Measurements from ENCODE around the gene TXNDC5. TPM values are rescaled to one million over a fixed set of nuclear protein-coding genes. Genes with fewer than 3 reads are reported as not detected.

The TXNDC5 gene
- polyA plus RNA-seq, 3 donors: 12.6 to 33.5 (median 21.2) TPM

DNA sequence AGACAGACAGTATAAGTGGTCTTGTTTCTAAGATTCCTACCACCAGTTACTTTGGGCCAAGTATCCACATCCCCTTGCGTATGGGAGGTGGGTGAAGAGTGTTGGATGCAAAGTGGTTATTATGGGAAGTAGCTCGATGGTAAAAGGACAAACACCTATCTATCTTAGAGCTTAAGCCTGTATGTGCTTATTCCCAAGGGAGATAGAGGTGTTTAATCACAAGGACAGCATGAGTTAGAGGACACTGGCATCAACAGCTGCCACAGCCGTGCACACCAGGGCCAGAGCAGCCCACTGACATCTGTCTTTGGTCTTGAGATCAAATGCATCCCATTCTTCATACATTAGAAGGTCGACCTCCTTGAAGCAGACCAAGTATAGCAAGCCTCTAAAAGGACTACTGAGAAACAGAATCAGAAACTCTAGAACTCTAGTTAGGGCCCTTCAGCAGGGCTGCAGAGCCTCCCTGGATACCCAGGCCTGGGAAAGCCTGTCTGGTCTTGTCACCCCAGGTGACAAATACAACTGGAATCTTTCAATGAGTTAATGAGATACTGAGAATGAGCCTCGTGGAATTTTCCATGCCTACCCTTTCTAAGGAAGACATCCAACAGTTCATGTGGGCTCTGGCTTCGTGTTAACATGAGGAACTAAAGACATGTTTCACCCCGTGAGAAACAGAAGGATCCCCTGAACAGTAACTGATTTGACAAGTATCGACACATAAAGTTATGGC lies 28.7 kb downstream of the TXNDC5 start:
- Histone ChIP-seq H3K9ac (ENCODE audit: insufficient read depth, low read length, poor library complexity, severe bottlenecking) (no peak overlapping the region), H3K27ac (ENCODE audit: low read depth in 1 of 2, low read length in 2 of 2) (no peak overlapping the region), H3K4me1 (ENCODE audit: control insufficient read depth in 1 of 2, insufficient read depth in 2 of 2, low read length in 2 of 2) (no peaks in the 10 kb centered on the region), H3K36me3 (replicated peaks in 1 of 2; ENCODE audit: control insufficient read depth in 1 of 2, insufficient read depth in 2 of 2, low read length in 2 of 2) (peaks cover 65 to 75% of the 10 kb centered on the region in 2 donors), H3K27me3 (ENCODE audit: control insufficient read depth in 2 of 2, insufficient read depth in 2 of 2, low read length in 2 of 2) (no peaks in the 10 kb centered on the region), H4K20me1 (ENCODE audit: insufficient read depth, low read length) (no peaks in the 10 kb centered on the region), H3K9me3 (replicated peaks in 1 of 2; ENCODE audit: control insufficient read depth in 1 of 2, insufficient read depth in 1 of 2, low read length in 2 of 2) (no peaks in the 10 kb centered on the region), H2AFZ (ENCODE audit: insufficient read depth, low read depth, low read length, poor library complexity, severe bottlenecking) (no peak overlapping the region), H3K4me2 (replicated peaks; ENCODE audit: extremely low read depth, low read length, poor library complexity, severe bottlenecking) (no peak overlapping the region), H3K79me2 (ENCODE audit: insufficient read depth, low read length) (no peaks in the 10 kb centered on the region), H3K4me3 (replicated peaks in 1 of 3; ENCODE audit: low read depth in 2 of 3, low read length in 3 of 3) (no peak overlapping the region)
- intact Hi-C loops (cut with micrococcal nuclease): no loop called here
- H3K4me3 Mint-ChIP-seq: no peak overlapping the region
- TF ChIP-seq, protein P1, sequence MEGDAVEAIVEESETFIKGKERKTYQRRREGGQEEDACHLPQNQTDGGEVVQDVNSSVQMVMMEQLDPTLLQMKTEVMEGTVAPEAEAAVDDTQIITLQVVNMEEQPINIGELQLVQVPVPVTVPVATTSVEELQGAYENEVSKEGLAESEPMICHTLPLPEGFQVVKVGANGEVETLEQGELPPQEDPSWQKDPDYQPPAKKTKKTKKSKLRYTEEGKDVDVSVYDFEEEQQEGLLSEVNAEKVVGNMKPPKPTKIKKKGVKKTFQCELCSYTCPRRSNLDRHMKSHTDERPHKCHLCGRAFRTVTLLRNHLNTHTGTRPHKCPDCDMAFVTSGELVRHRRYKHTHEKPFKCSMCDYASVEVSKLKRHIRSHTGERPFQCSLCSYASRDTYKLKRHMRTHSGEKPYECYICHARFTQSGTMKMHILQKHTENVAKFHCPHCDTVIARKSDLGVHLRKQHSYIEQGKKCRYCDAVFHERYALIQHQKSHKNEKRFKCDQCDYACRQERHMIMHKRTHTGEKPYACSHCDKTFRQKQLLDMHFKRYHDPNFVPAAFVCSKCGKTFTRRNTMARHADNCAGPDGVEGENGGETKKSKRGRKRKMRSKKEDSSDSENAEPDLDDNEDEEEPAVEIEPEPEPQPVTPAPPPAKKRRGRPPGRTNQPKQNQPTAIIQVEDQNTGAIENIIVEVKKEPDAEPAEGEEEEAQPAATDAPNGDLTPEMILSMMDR (IDR thresholded peaks at IDR 0.05): no peak
- peaks cover 61 to 64% of the 10 kb centered on the region in 2 donors for H3K36me3 Mint-ChIP-seq
- no peaks in the 10 kb centered on the region for H3K4me1 Mint-ChIP-seq
- no peak for DNase-seq
- H3K27me3 Mint-ChIP-seq (ENCODE audit: low read depth in 3 of 3): no peaks in the 10 kb centered on the region
- WGBS (ENCODE audit: insufficient coverage): 96% methylated on average over 3 of the region's 8 CpGs
- peak overlapping the region in 2 of 7 donors; percentile 48 to 61 for H3K27ac Mint-ChIP-seq
- no peaks in the 10 kb centered on the region for H3K9me3 Mint-ChIP-seq

DNA sequence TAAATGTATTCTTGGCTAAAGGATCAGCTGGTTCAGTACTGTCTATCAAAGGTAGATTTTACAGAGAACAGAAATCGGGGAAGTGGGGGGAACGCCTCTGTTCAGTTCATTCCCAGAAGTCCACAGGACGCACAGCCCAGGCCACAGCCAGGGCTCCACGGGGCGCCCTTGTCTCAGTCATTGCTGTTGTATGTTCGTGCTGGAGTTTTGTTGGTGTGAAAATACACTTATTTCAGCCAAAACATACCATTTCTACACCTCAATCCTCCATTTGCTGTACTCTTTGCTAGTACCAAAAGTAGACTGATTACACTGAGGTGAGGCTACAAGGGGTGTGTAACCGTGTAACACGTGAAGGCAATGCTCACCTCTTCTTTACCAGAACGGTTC lies 29.9 kb downstream of the TXNDC5 start:
- H2AFZ ChIP-seq (ENCODE audit: insufficient read depth, low read depth, low read length, poor library complexity, severe bottlenecking): no peak overlapping the region
- Mint-ChIP-seq H3K4me3 (no peak overlapping the region), H3K36me3 (peaks cover 50 to 53% of the 10 kb centered on the region in 2 donors), H3K9me3 (no peaks in the 10 kb centered on the region), H3K27ac (no peak overlapping the region), H3K4me1 (no peaks in the 10 kb centered on the region), H3K27me3 (ENCODE audit: low read depth in 3 of 3) (no peaks in the 10 kb centered on the region)
- 85% methylated on average over 2 of the region's 9 CpGs for WGBS (ENCODE audit: insufficient coverage)
- no peaks in the 10 kb centered on the region for H3K27me3 ChIP-seq (ENCODE audit: control insufficient read depth in 2 of 2, insufficient read depth in 2 of 2, low read length in 2 of 2)
- H4K20me1 ChIP-seq (ENCODE audit: insufficient read depth, low read length): no peaks in the 10 kb centered on the region
- DNase-seq: no peak
- no peaks in the 10 kb centered on the region for H3K4me1 ChIP-seq (ENCODE audit: control insufficient read depth in 1 of 2, insufficient read depth in 2 of 2, low read length in 2 of 2)
- H3K4me2 ChIP-seq (replicated peaks; ENCODE audit: extremely low read depth, low read length, poor library complexity, severe bottlenecking): no peak overlapping the region
- TF ChIP-seq, protein P1 (IDR thresholded peaks at IDR 0.05): no peak
- intact Hi-C loops (cut with micrococcal nuclease): no loop called here
- no peaks in the 10 kb centered on the region for H3K79me2 ChIP-seq (ENCODE audit: insufficient read depth, low read length)
- no peak overlapping the region for H3K9ac ChIP-seq (ENCODE audit: insufficient read depth, low read length, poor library complexity, severe bottlenecking)
- peaks cover 53 to 63% of the 10 kb centered on the region in 2 donors for H3K36me3 ChIP-seq (replicated peaks in 1 of 2; ENCODE audit: control insufficient read depth in 1 of 2, insufficient read depth in 2 of 2, low read length in 2 of 2)
- H3K27ac ChIP-seq (ENCODE audit: low read depth in 1 of 2, low read length in 2 of 2): no peak overlapping the region
- H3K4me3 ChIP-seq (replicated peaks in 1 of 3; ENCODE audit: low read depth in 2 of 3, low read length in 3 of 3): no peak overlapping the region
- H3K9me3 ChIP-seq (replicated peaks in 1 of 2; ENCODE audit: control insufficient read depth in 1 of 2, insufficient read depth in 1 of 2, low read length in 2 of 2): no peaks in the 10 kb centered on the region
